GM13976 (cell line): ENCODE results near the gene CRHBP.

Experiments used
- DNase-seq: peaks from one replicate; pipeline ENCODE4 v3.0.0; 2012; ENCODE audit warnings: low spot score
- CTCF ChIP-seq: IDR thresholded peaks from 2 replicates; pipeline ENCODE4 v1.5.1; 2012; ENCODE audit warnings: borderline replicate concordance, mild to moderate bottlenecking; ENCODE audit not compliant: insufficient read depth; ENCODE audit errors: extremely low read depth, missing control alignments, control extremely low read depth
- in situ Hi-C: fragments of 300-500 bp; cut with MboI; formaldehyde crosslinking; loops from one replicate; pipeline ENCODE4 v1.12.0; 2022; ENCODE audit warnings: low sequenced_read_pairs, mixed read lengths, inconsistent platforms; ENCODE audit not compliant: unreplicated experiment

The CRHBP gene

DNA sequence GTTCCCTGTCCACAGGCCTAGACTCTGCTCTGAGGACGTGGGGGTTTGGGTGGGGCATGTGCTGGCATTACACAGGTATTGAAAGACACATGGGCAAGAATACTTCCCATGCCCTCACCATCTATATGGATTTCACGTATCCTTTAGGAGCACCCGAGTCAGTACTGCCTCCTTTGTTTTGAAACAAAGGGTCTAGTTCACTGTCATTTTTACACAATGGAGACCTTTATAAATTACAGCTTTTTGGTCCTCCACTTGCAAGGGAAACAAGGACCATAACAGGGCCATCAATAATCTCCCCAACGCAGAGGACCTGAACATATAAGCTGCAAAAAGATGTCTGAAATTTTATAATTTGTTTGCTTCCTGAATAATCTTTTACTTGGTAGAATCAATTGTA lies 24.9 kb upstream of the CRHBP start:
- no peak for DNase-seq
- TF ChIP-seq CTCF = no peak
- in situ Hi-C loops = no loop called here

- in situ Hi-C loops = no loop called here
Observed at GRCh38 chr5:76930083-76930482, 22.8 kb upstream of the CRHBP start.

GRCh38 chr5:76938177-76938576 lies 14.7 kb upstream of the CRHBP start:
- no peak for TF ChIP-seq CTCF
- in situ Hi-C loops = no loop called here
- DNase-seq = no peak

More at GRCh38 chr5:76930083-76930482, 22.8 kb upstream of the CRHBP start:
- TF ChIP-seq CTCF = no peak
- no peak for DNase-seq

- TF ChIP-seq CTCF = no peak
- in situ Hi-C loops = no loop called here
- no peak for DNase-seq
Observed at GRCh38 chr5:76941000-76941399, 11.8 kb upstream of the CRHBP start.

DNA sequence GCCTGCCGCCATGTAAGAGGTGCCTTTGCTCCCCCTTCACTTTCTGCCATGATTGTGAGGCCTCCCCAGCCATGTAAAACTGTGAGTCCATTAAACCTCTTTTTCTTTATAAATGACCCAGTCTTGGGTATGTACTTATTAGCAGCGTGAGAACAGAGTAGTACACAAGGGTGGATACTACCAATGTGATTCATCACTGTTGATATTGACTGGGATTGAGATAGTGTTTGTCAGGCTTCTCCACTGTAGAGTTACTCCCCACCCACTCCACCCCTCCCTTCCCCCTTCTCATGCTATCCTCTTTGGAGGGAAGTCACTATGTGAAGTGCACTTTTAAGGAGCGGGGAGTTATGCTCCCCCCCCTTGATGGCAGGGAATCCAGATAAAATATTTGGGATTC lies 11.4 kb upstream of the CRHBP start:
- in situ Hi-C loops = no loop called here
- TF ChIP-seq CTCF = no peak
- DNase-seq = no peak

DNA sequence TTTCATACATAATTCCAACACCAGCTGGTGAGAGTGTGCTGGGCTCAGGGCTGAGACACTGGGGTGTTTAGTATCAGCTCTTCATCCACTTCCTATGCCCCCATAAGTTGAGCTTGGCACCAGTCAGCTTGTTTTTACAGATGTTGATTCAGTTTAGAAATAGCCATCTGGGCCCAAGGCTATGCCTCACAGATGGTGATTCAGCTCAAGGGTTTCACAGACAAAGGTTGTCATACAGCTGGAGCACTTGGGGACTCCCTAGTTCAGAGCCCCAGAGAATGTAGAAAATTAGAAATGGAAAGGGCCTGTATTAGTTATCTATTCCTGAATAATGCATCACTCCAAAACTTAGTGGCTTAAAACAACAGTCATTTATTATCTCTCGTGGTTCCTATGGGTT lies 10.3 kb upstream of the CRHBP start:
- in situ Hi-C loops = no loop called here
- no peak for TF ChIP-seq CTCF
- no peak for DNase-seq

- in situ Hi-C loops = no loop called here
- no peak for DNase-seq
- no peak for TF ChIP-seq CTCF
Observed at GRCh38 chr5:76943006-76943405, 9.8 kb upstream of the CRHBP start.
